GM12892 (cell line): Measurements from ENCODE around the gene AKR1B1.

ENCODE experiments used
- DNase-seq: peaks from one replicate; pipeline ENCODE4 v3.0.0; 2011; ENCODE audit not compliant: insufficient read length
- FAIRE-seq: peaks from 2 replicates; lab custom pipeline; 2011; peaks lifted over from hg19 to GRCh38; lab: Jason Lieb, UNC
- POLR2A ChIP-seq: IDR thresholded peaks from 2 replicates; pipeline ENCODE4 v1.6.1; 2011; ENCODE audit warnings: low read depth, low read length, control low read depth
- POLR2AphosphoS5 ChIP-seq: IDR thresholded peaks from 2 replicates; pipeline ENCODE4 v1.6.1; 2011; ENCODE audit warnings: low read depth, low read length, control low read depth
- TAF1 ChIP-seq: IDR thresholded peaks from 2 replicates; pipeline ENCODE4 v1.6.1; 2011; ENCODE audit warnings: low read depth, mild to moderate bottlenecking, control low read depth, low read length, borderline replicate concordance

Gene AKR1B1

GRCh38 chr7:134482858-134483257, 24.0 kb upstream of the AKR1B1 start:
- TF ChIP-seq POLR2A (no peak), POLR2AphosphoS5 (no peak), TAF1 (no peak)
- DNase-seq (no peak), FAIRE-seq (no peak)

GRCh38 chr7:134481167-134481566, 22.3 kb upstream of the AKR1B1 start:
- DNase-seq: no peak
- no peak for TF ChIP-seq POLR2A
- no peak for TF ChIP-seq TAF1
- no peak for TF ChIP-seq POLR2AphosphoS5
- no peak for FAIRE-seq

DNA sequence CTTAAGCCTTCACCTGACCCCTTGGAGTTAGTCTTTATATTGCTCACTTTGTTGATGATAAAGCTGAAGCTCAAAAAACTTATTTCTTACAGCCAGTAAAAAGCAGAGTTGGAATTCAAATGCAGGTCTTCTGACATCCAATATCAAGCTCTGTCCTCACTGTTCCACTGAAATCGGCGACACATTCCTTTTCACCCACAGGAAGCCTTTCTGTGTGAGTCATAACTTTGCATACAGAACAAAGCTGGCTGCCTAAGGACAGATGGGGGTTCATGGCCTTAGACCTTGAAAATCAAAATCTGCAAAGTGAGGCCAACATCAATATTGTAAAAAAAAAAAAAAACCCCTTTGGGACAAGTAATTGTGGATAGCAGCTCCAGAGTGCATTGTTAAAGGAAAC, 21.8 kb upstream of the AKR1B1 start:
- FAIRE-seq (no peak), DNase-seq (no peak)
- no peak for TF ChIP-seq TAF1
- no peak for TF ChIP-seq POLR2AphosphoS5
- TF ChIP-seq POLR2A: no peak

GRCh38 chr7:134480202-134480601, 21.3 kb upstream of the AKR1B1 start:
- no peak for TF ChIP-seq POLR2A
- no peak for TF ChIP-seq TAF1
- no peak for TF ChIP-seq POLR2AphosphoS5
- FAIRE-seq: no peak
- no peak for DNase-seq

DNA sequence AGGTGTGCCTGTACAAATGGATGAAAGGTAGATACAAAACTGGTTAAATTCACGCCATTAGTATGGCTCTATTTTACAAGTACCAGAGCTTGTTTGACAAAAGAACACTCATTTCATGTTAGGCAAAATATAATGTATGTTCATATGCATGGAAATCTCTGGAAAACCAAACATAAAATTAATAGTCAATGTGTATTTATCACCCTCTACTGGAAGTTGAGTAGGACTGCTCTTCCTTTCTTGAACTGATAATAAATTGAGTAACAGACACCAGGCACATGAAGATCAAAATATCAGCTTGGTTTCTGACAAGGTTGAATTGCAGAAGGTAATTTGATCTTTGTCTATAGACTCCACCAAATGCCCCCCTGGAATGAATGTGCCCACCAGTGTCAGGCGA, 19.8 kb upstream of the AKR1B1 start:
- DNase-seq (no peak), FAIRE-seq (no peak)
- no peak for TF ChIP-seq POLR2A
- TF ChIP-seq POLR2AphosphoS5: no peak
- no peak for TF ChIP-seq TAF1

DNA sequence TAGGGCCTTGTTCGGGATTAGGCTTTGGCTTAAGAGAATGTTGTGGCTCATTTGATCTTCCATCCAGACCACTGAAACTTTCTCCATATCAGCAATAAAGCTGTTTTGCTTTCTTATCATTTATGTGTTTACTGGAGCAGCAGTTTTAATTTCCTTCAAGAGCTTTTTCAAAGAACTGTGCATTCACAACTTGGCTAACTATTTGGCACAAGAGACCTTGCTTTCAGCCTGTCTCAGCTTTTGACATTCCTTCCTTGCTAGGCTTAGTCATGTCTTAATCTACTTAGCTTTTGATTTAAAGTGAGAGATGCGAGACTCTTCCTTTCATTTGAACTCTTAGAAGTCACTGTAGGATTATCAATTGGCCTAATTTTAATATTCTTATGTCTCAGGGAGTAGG, 19.1 kb upstream of the AKR1B1 start:
- no peak for TF ChIP-seq TAF1
- no peak for TF ChIP-seq POLR2A
- TF ChIP-seq POLR2AphosphoS5: no peak
- DNase-seq: no peak
- FAIRE-seq: no peak

- FAIRE-seq: no peak
- TF ChIP-seq POLR2AphosphoS5 (no peak), TAF1 (no peak), POLR2A (no peak)
- DNase-seq: no peak
These were observed 17.1 kb upstream of the AKR1B1 start for GRCh38 chr7:134476044-134476443.

DNA sequence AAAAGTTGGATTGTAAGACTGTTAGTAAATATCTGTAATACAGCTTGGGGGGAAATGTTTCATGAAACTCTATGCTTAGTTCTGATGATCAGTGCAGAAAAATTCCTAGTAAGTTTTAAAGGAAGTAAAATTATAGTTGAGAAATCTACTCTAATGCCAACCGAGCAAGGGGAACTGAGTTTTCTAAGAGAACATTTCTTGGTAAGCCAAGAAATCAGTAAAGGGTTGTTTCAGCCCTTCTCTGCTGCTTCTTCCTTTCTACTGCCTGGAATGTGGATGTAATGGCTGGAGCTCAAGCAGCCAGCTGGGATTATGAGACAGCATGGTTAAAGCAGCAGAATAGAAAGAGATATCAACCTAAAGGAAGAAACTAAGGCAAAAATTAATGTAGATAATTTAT, 15.9 kb upstream of the AKR1B1 start:
- FAIRE-seq: no peak
- DNase-seq: no peak
- TF ChIP-seq POLR2A (no peak), TAF1 (no peak), POLR2AphosphoS5 (no peak)

DNA sequence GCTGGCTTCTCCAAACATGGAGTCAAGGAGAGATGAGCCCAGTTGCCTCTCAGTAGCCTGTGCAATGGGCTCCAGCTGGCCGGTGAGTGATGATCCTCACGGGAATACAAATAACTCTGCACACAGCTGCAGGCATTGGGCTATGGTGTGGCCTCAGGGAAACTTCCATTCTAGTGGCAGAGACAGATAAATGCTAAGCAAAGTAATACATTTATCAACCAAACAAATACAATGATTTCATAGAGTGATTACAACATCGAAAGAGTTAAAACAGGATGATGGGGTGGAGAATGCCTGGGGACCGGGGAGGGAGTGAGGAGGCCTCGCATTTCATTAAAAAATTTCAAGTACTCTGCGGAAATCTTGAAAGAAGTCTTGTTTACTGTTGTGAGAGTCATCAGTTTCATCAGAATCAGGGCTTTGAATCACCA, 15.0 kb upstream of the AKR1B1 start:
- no peak for FAIRE-seq
- TF ChIP-seq POLR2A (no peak), TAF1 (no peak), POLR2AphosphoS5 (no peak)
- no peak for DNase-seq

DNA sequence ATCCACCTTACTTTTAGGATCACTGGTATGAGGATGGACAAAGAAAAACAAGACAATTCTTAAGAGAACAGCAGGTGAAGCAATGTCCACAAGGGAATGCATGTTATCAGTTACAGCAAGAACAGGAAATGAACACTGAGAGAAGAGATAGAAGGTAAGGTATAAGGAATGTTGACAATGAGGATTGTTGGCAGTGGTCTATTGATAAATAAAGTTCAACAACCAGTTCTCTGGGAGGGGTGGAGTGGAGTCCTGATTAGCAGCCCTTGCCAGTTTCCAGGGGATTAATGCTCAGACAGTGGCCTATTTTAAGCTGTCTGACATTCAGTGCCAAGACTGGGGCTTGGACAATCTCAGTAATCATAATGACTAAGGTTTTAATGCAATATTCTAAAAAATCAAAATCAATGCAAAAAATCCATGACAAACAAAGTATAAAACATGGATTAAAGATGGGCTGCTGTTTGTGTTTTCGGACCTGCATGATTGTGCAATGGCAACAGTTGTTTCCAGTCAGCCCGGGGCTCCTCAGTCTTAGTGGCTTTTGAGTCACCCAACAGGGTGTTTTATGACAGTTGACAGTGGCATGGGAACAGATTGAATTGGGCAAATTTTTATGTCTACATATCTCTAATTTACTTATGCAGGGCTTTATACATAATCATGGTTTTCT, 13.8 kb upstream of the AKR1B1 start:
- TF ChIP-seq POLR2AphosphoS5 (no peak), POLR2A (no peak), TAF1 (no peak)
- no peak for DNase-seq
- FAIRE-seq: no peak

GRCh38 chr7:134470864-134471263, 12.0 kb upstream of the AKR1B1 start:
- DNase-seq (no peak), FAIRE-seq (no peak)
- TF ChIP-seq TAF1 (no peak), POLR2AphosphoS5 (no peak), POLR2A (no peak)

DNA sequence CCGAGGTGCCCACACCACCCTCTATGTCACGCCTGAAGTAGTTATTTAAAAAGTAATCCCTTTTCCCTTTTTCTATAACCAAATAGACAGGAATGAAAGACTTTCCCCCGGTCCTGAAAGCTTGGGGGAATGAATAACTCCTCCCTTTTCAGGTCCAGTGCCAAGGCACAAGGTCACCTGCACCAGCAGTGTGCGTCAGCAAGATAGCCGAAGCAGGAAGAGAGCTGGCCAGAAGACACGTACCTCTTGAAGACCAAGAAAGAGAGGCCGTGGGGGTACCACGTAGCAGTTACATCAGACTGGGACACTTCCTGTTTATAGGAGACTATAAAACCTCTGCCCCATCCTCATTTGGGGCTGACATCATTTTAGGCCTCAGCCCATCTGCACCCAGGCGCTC, 10.7 kb upstream of the AKR1B1 start:
- no peak for FAIRE-seq
- no peak for TF ChIP-seq POLR2AphosphoS5
- no peak for TF ChIP-seq POLR2A
- TF ChIP-seq TAF1: no peak
- no peak for DNase-seq

DNA sequence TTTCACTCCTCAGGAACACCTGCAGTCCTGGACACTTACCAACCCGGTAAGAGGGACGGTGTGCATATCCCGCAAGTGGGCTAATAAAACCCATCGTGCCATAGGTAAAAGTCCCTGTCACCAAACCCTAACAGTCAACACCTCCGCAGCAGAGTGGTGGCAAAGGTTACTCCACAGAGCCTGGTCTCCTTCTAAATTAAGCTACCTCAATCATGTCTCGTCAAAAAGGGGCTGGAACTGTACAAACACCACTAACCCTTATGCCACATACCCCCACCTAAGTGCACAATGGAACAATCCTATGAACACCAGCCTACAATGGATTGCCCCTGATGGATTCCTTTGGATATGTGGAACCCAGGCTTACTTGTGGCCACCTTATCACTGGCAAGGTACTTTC, 9.6 kb upstream of the AKR1B1 start:
- TF ChIP-seq POLR2AphosphoS5 (no peak), TAF1 (no peak), POLR2A (no peak)
- DNase-seq (no peak), FAIRE-seq (no peak)
